Loucy (cell line): ENCODE data around the gene NAV1.

ENCODE experiments used
- EZH2phosphoT487 ChIP-seq: fragments of 200-600 bp; IDR thresholded peaks from 2 replicates; pipeline ENCODE4 v1.6.1; 2018; ENCODE audit warnings: antibody characterized with exemption, mild to moderate bottlenecking, moderate library complexity, borderline replicate concordance
- TF ChIP-seq, protein P1 (sequence below): fragments of 200-600 bp; sonication (generic); conservative IDR thresholded peaks from 2 replicates; pipeline ENCODE4 v1.5.1; 2014; ENCODE audit warnings: mild to moderate bottlenecking, antibody characterized with exemption, low read length

DNA sequence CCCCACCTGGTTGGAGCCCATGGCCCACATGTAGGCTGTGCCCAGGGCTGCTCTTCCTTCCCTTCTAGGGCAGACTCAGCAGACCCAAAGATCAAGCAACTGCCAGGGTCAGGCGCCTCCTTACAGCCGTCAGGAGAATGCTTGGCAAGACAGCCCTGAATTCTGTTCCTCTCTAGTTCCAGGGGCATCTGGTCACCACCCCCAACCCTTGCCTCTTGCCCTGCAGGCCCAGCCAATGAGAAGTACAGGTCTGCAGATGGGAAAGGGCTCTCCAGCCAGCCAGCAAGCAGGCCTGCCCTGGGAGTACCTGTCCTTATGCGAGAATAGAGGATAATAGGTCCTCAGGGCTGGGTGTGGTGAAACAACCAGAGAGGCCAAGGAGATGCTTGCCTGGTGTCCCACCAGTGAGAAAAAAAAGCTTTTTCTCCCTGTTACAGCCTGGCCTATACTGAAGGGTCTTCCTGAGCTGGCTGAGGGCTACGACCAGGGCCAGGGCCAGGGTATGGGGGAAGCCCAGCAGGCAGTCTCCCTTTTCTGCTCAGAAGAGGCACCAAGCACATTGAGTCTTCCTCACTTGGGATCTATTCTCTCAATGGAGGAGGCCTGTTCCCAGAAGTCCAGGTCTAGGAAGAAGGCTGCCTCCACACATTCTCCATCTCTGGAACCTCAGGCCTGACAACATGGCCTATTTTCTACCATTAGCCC lies 31.4 kb downstream of the NAV1 start:
- TF ChIP-seq, protein P1, sequence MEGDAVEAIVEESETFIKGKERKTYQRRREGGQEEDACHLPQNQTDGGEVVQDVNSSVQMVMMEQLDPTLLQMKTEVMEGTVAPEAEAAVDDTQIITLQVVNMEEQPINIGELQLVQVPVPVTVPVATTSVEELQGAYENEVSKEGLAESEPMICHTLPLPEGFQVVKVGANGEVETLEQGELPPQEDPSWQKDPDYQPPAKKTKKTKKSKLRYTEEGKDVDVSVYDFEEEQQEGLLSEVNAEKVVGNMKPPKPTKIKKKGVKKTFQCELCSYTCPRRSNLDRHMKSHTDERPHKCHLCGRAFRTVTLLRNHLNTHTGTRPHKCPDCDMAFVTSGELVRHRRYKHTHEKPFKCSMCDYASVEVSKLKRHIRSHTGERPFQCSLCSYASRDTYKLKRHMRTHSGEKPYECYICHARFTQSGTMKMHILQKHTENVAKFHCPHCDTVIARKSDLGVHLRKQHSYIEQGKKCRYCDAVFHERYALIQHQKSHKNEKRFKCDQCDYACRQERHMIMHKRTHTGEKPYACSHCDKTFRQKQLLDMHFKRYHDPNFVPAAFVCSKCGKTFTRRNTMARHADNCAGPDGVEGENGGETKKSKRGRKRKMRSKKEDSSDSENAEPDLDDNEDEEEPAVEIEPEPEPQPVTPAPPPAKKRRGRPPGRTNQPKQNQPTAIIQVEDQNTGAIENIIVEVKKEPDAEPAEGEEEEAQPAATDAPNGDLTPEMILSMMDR, result no peak
- no peak for TF ChIP-seq EZH2phosphoT487
